ENCODE results near the gene ABCF3.

The ABCF3 gene

GRCh38 chr3:184185461-184186183 lies 377 bp upstream of the ABCF3 start:
- peak; percentile 100 for DNase-seq (ENCODE audit: low read depth)

GRCh38 chr3:184186902-184187207 lies 856 bp downstream of the ABCF3 start:
- no peak for DNase-seq (ENCODE audit: low read depth)

- DNase-seq (ENCODE audit: low read depth): no peak
Measured at GRCh38 chr3:184188080-184188479, 2.1 kb downstream of the ABCF3 start.

GRCh38 chr3:184189421-184189820 lies 3.4 kb downstream of the ABCF3 start:
- DNase-seq (ENCODE audit: low read depth): no peak

GRCh38 chr3:184192889-184193288 lies 6.9 kb downstream of the ABCF3 start:
- DNase-seq (ENCODE audit: low read depth): no peak

- no peak for DNase-seq (ENCODE audit: low read depth)
Measured at GRCh38 chr3:184193991-184194539, 8.1 kb downstream of the ABCF3 start.

- DNase-seq (ENCODE audit: low read depth): no peak
Measured at GRCh38 chr3:184196536-184196935, 10.5 kb downstream of the ABCF3 start.

GRCh38 chr3:184198509-184198908 lies 12.5 kb downstream of the ABCF3 start:
- no peak for DNase-seq (ENCODE audit: low read depth)

- no peak for DNase-seq (ENCODE audit: low read depth)
Measured at GRCh38 chr3:184200825-184201224, 14.8 kb downstream of the ABCF3 start.

- no peak for DNase-seq (ENCODE audit: low read depth)
Measured at GRCh38 chr3:184203526-184203925, 17.5 kb downstream of the ABCF3 start.

GRCh38 chr3:184209146-184209923 lies 23.3 kb downstream of the ABCF3 start:
- DNase-seq (ENCODE audit: low read depth): no peak

GRCh38 chr3:184211297-184211696 lies 25.3 kb downstream of the ABCF3 start:
- DNase-seq (ENCODE audit: low read depth): no peak

- no peak for DNase-seq (ENCODE audit: low read depth)
Measured at GRCh38 chr3:184211718-184212117, 25.7 kb downstream of the ABCF3 start.

GRCh38 chr3:184218814-184219213 lies 32.8 kb downstream of the ABCF3 start:
- DNase-seq (ENCODE audit: low read depth): no peak

GRCh38 chr3:184222521-184222920 lies 36.5 kb downstream of the ABCF3 start:
- no peak for DNase-seq (ENCODE audit: low read depth)

- no peak for DNase-seq (ENCODE audit: low read depth)
Measured at GRCh38 chr3:184223946-184224345, 37.9 kb downstream of the ABCF3 start.

- DNase-seq (ENCODE audit: low read depth): peak; percentile 33
Measured at GRCh38 chr3:184227481-184227935, 41.5 kb downstream of the ABCF3 start.

- no peak for DNase-seq (ENCODE audit: low read depth)
Measured at GRCh38 chr3:184228376-184229137, 42.6 kb downstream of the ABCF3 start.

GRCh38 chr3:184229394-184230080 lies 43.5 kb downstream of the ABCF3 start, which contains the start of gene VWA5B2:
TSS of gene VWA5B2 (plus strand) at chr3:184229585. CDS start at chr3:184230529, 944 bp downstream.
- peak; percentile 66 for DNase-seq (ENCODE audit: low read depth)

GRCh38 chr3:184230081-184230602 lies 44.1 kb downstream of the ABCF3 start:
- DNase-seq (ENCODE audit: low read depth): no peak

Measured in activated T-helper 1 cell treated with Interleukin-2 at 50 U/mL for 16 hours (primary cell).